DND-41 (cell line): Measurements from ENCODE around the gene GSDME.

Experiments
- ATAC-seq: fragments of 200-7000 bp; cut with Tn5 transposase; 3 replicates; pipeline ENCODE4 v1.9.1; 2021; ENCODE audit warnings: low read depth; ENCODE audit not compliant: insufficient read depth
- DNase-seq: peaks from one replicate; pipeline ENCODE4 v3.0.0-alpha.2; 2020
- H2AFZ ChIP-seq: 2 replicates; pipeline ENCODE4 v1.6.0; 2012; ENCODE audit warnings: low read depth, low read length
- H3K27ac ChIP-seq: 2 replicates; pipeline ENCODE4 v1.5.1; 2012; ENCODE audit warnings: low read length, inconsistent platforms
- H3K27me3 ChIP-seq: fragments of 200-600 bp; sonication (generic); 2 replicates; pipeline ENCODE4 v1.6.0; 2012; ENCODE audit warnings: low read length, mild to moderate bottlenecking, inconsistent platforms; ENCODE audit not compliant: insufficient read depth, poor library complexity
- H3K36me3 ChIP-seq: 2 replicates; pipeline ENCODE4 v1.5.1; 2012; ENCODE audit warnings: low read length, inconsistent platforms; ENCODE audit not compliant: insufficient read depth
- H3K4me1 ChIP-seq: 2 replicates; pipeline ENCODE4 v1.5.1; 2012; ENCODE audit warnings: mild to moderate bottlenecking, low read length; ENCODE audit not compliant: insufficient read depth
- H3K4me2 ChIP-seq: 2 replicates; pipeline ENCODE4 v1.6.0; 2012; ENCODE audit warnings: mild to moderate bottlenecking, moderate library complexity, low read length, inconsistent platforms; ENCODE audit not compliant: insufficient read depth
- H3K4me3 ChIP-seq, 2 experiments: fragments of 200-600 bp in 1 of 2; shearing (Covaris generic) in 1 of 2; 2 replicates each; pipeline ENCODE4 v1.5.1; 2012 to 2016; ENCODE audit warnings: inconsistent platforms in 2 of 2, low read length in 2 of 2, mild to moderate bottlenecking in 2 of 2, low read depth in 1 of 2, moderate library complexity in 1 of 2
- H3K79me2 ChIP-seq: 2 replicates; pipeline ENCODE4 v1.6.0; 2012; ENCODE audit warnings: low read length, inconsistent platforms; ENCODE audit not compliant: insufficient read depth
- H3K9ac ChIP-seq: 2 replicates; pipeline ENCODE4 v1.6.0; 2012; ENCODE audit warnings: low read depth, mild to moderate bottlenecking, inconsistent platforms, low read length, moderate library complexity
- H3K9me3 ChIP-seq: 2 replicates; pipeline ENCODE4 v1.5.1; 2012; ENCODE audit warnings: low read length, moderate library complexity, mild to moderate bottlenecking, inconsistent platforms; ENCODE audit not compliant: insufficient read depth, severe bottlenecking
- H4K20me1 ChIP-seq: 2 replicates; pipeline ENCODE4 v1.6.0; 2012; ENCODE audit warnings: low read length; ENCODE audit not compliant: insufficient read depth
- CTCF ChIP-seq: IDR thresholded peaks from 2 replicates; pipeline ENCODE4 v1.5.1; 2012; ENCODE audit warnings: borderline replicate concordance, low read length, moderate library complexity, mild to moderate bottlenecking; ENCODE audit not compliant: poor library complexity, severe bottlenecking; ENCODE audit errors: extremely low read depth
- EZH2 ChIP-seq: IDR thresholded peaks from 3 replicates; pipeline ENCODE4 v1.6.1; 2012; ENCODE audit warnings: borderline replicate concordance, low read depth, mild to moderate bottlenecking, moderate library complexity, low read length, inconsistent platforms; ENCODE audit not compliant: severe bottlenecking

Gene GSDME

GRCh38 chr7:24800667-24801066 is 43.4 kb upstream of the GSDME start:
- DNase-seq = no peak
- peaks cover 38% of the 10 kb centered on the region for H3K36me3 ChIP-seq
- no peak overlapping the region for H2AFZ ChIP-seq

DNA sequence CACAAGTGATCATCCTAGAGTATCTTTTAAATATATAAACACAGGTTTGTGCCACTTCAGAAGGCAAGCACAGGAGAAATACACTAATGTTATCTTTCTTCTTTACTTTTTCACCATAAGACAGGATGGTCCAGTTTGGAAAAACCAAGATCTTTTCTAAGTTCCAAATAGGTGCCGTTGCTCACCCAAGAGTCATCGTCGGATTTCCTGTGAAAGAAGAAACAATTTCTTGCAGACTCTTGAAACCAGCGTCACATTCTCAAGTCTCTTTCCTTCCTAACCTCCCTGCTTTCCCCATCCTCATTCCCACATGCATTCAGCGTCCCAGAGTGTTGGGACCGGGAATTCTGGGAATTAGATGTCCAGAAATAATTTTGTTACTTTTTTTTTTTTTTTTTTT is 42.8 kb upstream of the GSDME start:
- H3K27me3 ChIP-seq = no peaks in the 10 kb centered on the region
- peaks cover 35% of the 10 kb centered on the region for H3K36me3 ChIP-seq
- H4K20me1 ChIP-seq = no peaks in the 10 kb centered on the region
- H3K4me3 ChIP-seq = no peak overlapping the region
- ATAC-seq (no peak), DNase-seq (no peak)
- no peak overlapping the region for H3K4me2 ChIP-seq
- no peaks in the 10 kb centered on the region for H3K4me1 ChIP-seq
- H3K9me3 ChIP-seq = no peaks in the 10 kb centered on the region
- H3K27ac ChIP-seq = no peak overlapping the region
- H2AFZ ChIP-seq = no peak overlapping the region
- no peaks in the 10 kb centered on the region for H3K79me2 ChIP-seq
- TF ChIP-seq EZH2 (no peak), CTCF (no peak)
- H3K9ac ChIP-seq = no peak overlapping the region

More at GRCh38 chr7:24800667-24801066, 43.4 kb upstream of the GSDME start:
- Histone ChIP-seq H3K27me3 (no peaks in the 10 kb centered on the region), H3K79me2 (no peaks in the 10 kb centered on the region), H3K4me1 (no peaks in the 10 kb centered on the region), H3K27ac (no peak overlapping the region), H4K20me1 (no peaks in the 10 kb centered on the region), H3K4me2 (no peak overlapping the region), H3K9ac (no peak overlapping the region), H3K4me3 (no peak overlapping the region), H3K9me3 (no peaks in the 10 kb centered on the region)
- TF ChIP-seq EZH2 (no peak), CTCF (no peak)
- ATAC-seq = 0 out of 3 replicates have a peak, but pooled peaks have one; percentile 53

DNA sequence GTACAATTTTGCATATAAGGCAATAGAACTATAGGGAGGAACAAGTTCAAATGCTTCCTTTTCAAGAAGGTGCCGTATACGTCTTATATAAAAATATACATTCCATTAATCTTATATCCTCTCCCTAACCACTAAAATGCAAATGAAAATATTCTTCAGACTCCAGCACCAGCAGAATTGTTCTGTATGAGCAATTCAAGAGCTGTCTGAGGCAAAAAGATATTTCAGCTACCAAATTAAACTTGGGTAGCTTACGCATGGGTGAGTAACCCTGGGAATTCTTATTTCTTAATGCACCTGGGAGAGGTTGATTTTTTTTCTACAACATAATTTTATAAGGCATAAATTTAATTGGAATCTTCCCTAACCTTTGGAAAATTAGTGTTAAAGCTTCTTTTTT is 42.2 kb upstream of the GSDME start:
- no peak overlapping the region for H3K9ac ChIP-seq
- TF ChIP-seq EZH2 (no peak), CTCF (no peak)
- H3K27ac ChIP-seq = no peak overlapping the region
- H3K4me3 ChIP-seq = no peak overlapping the region
- H2AFZ ChIP-seq = no peak overlapping the region
- no peaks in the 10 kb centered on the region for H3K27me3 ChIP-seq
- ATAC-seq (no peak), DNase-seq (no peak)
- H3K4me1 ChIP-seq = peaks cover under 1% of the 10 kb centered on the region; the same call in 1 of the 2 replicates
- no peaks in the 10 kb centered on the region for H3K9me3 ChIP-seq
- peaks cover 35% of the 10 kb centered on the region for H3K36me3 ChIP-seq
- no peaks in the 10 kb centered on the region for H4K20me1 ChIP-seq
- H3K4me2 ChIP-seq = no peak overlapping the region
- no peaks in the 10 kb centered on the region for H3K79me2 ChIP-seq

GRCh38 chr7:24798261-24798660 is 41.0 kb upstream of the GSDME start:
- H3K4me3 ChIP-seq = no peak overlapping the region
- DNase-seq = no peak
- no peak for ATAC-seq
- peaks cover 8% of the 10 kb centered on the region for H3K4me1 ChIP-seq
- TF ChIP-seq CTCF (no peak), EZH2 (no peak)
- no peak overlapping the region for H3K9ac ChIP-seq
- peaks cover 27% of the 10 kb centered on the region for H3K36me3 ChIP-seq
- no peaks in the 10 kb centered on the region for H4K20me1 ChIP-seq
- no peaks in the 10 kb centered on the region for H3K79me2 ChIP-seq
- no peak overlapping the region for H3K27ac ChIP-seq
- no peaks in the 10 kb centered on the region for H3K27me3 ChIP-seq
- no peak overlapping the region for H2AFZ ChIP-seq
- H3K9me3 ChIP-seq = no peaks in the 10 kb centered on the region
- no peak overlapping the region for H3K4me2 ChIP-seq
